HEK293 (cell line): ENCODE results near the gene WDR35.
A peak's percentile ranks its signal among the peaks of the same experiment; 100 is the strongest.

Source experiments
- CTCF ChIA-PET: fragments of 350-600 bp; formaldehyde crosslinking; extraction: SDS; loops from one replicate; lab custom pipeline; 2021; ENCODE audit warnings: antibody characterized with exemption; lab: Yijun Ruan, JAX
- POLR2A ChIA-PET: fragments of 300-600 bp; formaldehyde crosslinking; extraction: SDS; loops from one replicate; lab custom pipeline; 2020; ENCODE audit warnings: antibody characterized with exemption, inconsistent platforms; lab: Yijun Ruan, JAX
- H3K27ac ChIP-seq: fragments of 200-500 bp; sonication (Bioruptor generic); 2 replicates; pipeline ENCODE4 v1.5.1; 2014; ENCODE audit warnings: low read depth, low read length, control low read depth, inconsistent platforms; ENCODE audit errors: extremely low read depth
- H3K36me3 ChIP-seq, 2 experiments: fragments of 200-500 bp in 1 of 2; sonication (Bioruptor generic) in 1 of 2; 1 replicate in 1 of 2; 2 replicates in 1 of 2; pipeline ENCODE4 v1.5.1; 2014 to 2017; ENCODE audit warnings: inconsistent platforms in 2 of 2, low read length in 2 of 2; ENCODE audit not compliant: control insufficient read depth in 2 of 2, insufficient read depth in 1 of 2
- H3K4me1 ChIP-seq: fragments of 200-500 bp; sonication (Bioruptor generic); 2 replicates; pipeline ENCODE4 v1.5.1; 2014; ENCODE audit warnings: mild to moderate bottlenecking, low read length, inconsistent platforms; ENCODE audit not compliant: control insufficient read depth, insufficient read depth
- H3K4me3 ChIP-seq: 2 replicates; pipeline ENCODE4 v1.5.1; 2011; ENCODE audit warnings: low read depth, mild to moderate bottlenecking, control low read depth, low read length, moderate library complexity
- H3K9me3 ChIP-seq: fragments of 200-500 bp; sonication (Bioruptor generic); 2 replicates; pipeline ENCODE4 v1.5.1; 2014; ENCODE audit warnings: low read depth, low read length, inconsistent platforms; ENCODE audit not compliant: control insufficient read depth, insufficient read depth
- BCL6B ChIP-seq: fragments of 450-650 bp; formaldehyde crosslinking; IDR thresholded peaks from 2 replicates; pipeline ENCODE4 v1.5.1; 2017; ENCODE audit warnings: missing biosample characterization, missing genetic modification characterization
- GFI1B ChIP-seq: fragments of 450-650 bp; formaldehyde crosslinking; IDR thresholded peaks from 2 replicates; pipeline ENCODE4 v1.5.1; 2016; ENCODE audit warnings: missing biosample characterization, missing genetic modification characterization
- HIC1 ChIP-seq: fragments of 450-650 bp; formaldehyde crosslinking; IDR thresholded peaks from 2 replicates; pipeline ENCODE4 v1.5.1; 2016; ENCODE audit warnings: missing biosample characterization, missing genetic modification characterization
- HOXA7 ChIP-seq: sonication (generic); formaldehyde crosslinking; IDR thresholded peaks from 2 replicates; pipeline ENCODE4 v1.8.1; 2022; ENCODE audit warnings: missing genetic modification reagents, borderline replicate concordance
- MYNN ChIP-seq: fragments of 450-650 bp; formaldehyde crosslinking; IDR thresholded peaks from 2 replicates; pipeline ENCODE4 v1.5.1; 2016; ENCODE audit warnings: missing biosample characterization, missing genetic modification characterization, borderline replicate concordance
- PRDM10 ChIP-seq: fragments of 450-650 bp; formaldehyde crosslinking; IDR thresholded peaks from 2 replicates; pipeline ENCODE4 v1.5.1; 2016; ENCODE audit warnings: missing biosample characterization, missing genetic modification characterization
- ZBTB11 ChIP-seq: fragments of 450-650 bp; formaldehyde crosslinking; conservative IDR thresholded peaks from 2 replicates; pipeline ENCODE4 v1.5.1; 2016; ENCODE audit warnings: low read depth, missing biosample characterization, missing genetic modification characterization
- ZBTB6 ChIP-seq: fragments of 450-650 bp; formaldehyde crosslinking; IDR thresholded peaks from 2 replicates; pipeline ENCODE4 v1.5.1; 2017; ENCODE audit warnings: missing biosample characterization, missing genetic modification characterization
- ZFHX2 ChIP-seq: fragments of 450-650 bp; formaldehyde crosslinking; conservative IDR thresholded peaks from 2 replicates; pipeline ENCODE4 v1.5.1; 2016; ENCODE audit warnings: missing biosample characterization, missing genetic modification characterization
- ZIC2 ChIP-seq: fragments of 450-650 bp; formaldehyde crosslinking; IDR thresholded peaks from 2 replicates; pipeline ENCODE4 v1.5.1; 2016; ENCODE audit warnings: missing biosample characterization, missing genetic modification characterization
- ZNF2 ChIP-seq: fragments of 450-650 bp; formaldehyde crosslinking; IDR thresholded peaks from 2 replicates; pipeline ENCODE4 v1.5.1; 2016; ENCODE audit warnings: missing biosample characterization, missing genetic modification characterization
- ZNF24 ChIP-seq: fragments of 450-650 bp; formaldehyde crosslinking; IDR thresholded peaks from 2 replicates; pipeline ENCODE4 v1.5.1; 2016; ENCODE audit warnings: missing biosample characterization, missing genetic modification characterization
- ZNF26 ChIP-seq: fragments of 450-650 bp; formaldehyde crosslinking; IDR thresholded peaks from 2 replicates; pipeline ENCODE4 v1.5.1; 2016; ENCODE audit warnings: missing biosample characterization, missing genetic modification characterization
- ZNF292 ChIP-seq: fragments of 450-650 bp; formaldehyde crosslinking; IDR thresholded peaks from 2 replicates; pipeline ENCODE4 v1.5.1; 2016; ENCODE audit warnings: low read depth, missing biosample characterization, missing genetic modification characterization, borderline replicate concordance
- ZNF530 ChIP-seq: fragments of 450-650 bp; formaldehyde crosslinking; IDR thresholded peaks from 2 replicates; pipeline ENCODE4 v1.5.1; 2016; ENCODE audit warnings: low read depth, missing biosample characterization, missing genetic modification characterization
- ZNF548 ChIP-seq: fragments of 450-650 bp; formaldehyde crosslinking; IDR thresholded peaks from 2 replicates; pipeline ENCODE4 v1.5.1; 2016; ENCODE audit warnings: missing biosample characterization, missing genetic modification characterization
- ZNF596 ChIP-seq: fragments of 450-650 bp; IDR thresholded peaks from 2 replicates; pipeline ENCODE4 v1.5.0; 2018; ENCODE audit warnings: missing biosample characterization, mild to moderate bottlenecking, missing genetic modification characterization, moderate library complexity
- ZNF701 ChIP-seq: fragments of 450-650 bp; formaldehyde crosslinking; IDR thresholded peaks from 2 replicates; pipeline ENCODE4 v1.5.1; 2016; ENCODE audit warnings: missing biosample characterization, missing genetic modification characterization
- ZNF704 ChIP-seq: fragments of 450-650 bp; formaldehyde crosslinking; IDR thresholded peaks from 2 replicates; pipeline ENCODE4 v1.5.1; 2016; ENCODE audit warnings: missing biosample characterization, missing genetic modification characterization
- ZNF747 ChIP-seq: fragments of 450-650 bp; formaldehyde crosslinking; IDR thresholded peaks from 2 replicates; pipeline ENCODE4 v1.5.1; 2016; ENCODE audit warnings: missing biosample characterization, missing genetic modification characterization
- ZNF785 ChIP-seq: fragments of 450-650 bp; formaldehyde crosslinking; IDR thresholded peaks from 2 replicates; pipeline ENCODE4 v1.5.1; 2016; ENCODE audit warnings: missing biosample characterization, missing genetic modification characterization
- ZSCAN16 ChIP-seq: fragments of 450-650 bp; formaldehyde crosslinking; IDR thresholded peaks from 2 replicates; pipeline ENCODE4 v1.5.1; 2016; ENCODE audit warnings: missing biosample characterization, missing genetic modification characterization

The WDR35 gene

GRCh38 chr2:19989667-19990415 is at the start of gene WDR35:
Gene WDR35 (minus strand): TSS chr2:19990105. CDS start chr2:19990015, 90 bp downstream.
- H3K4me3 ChIP-seq, result peak within 1 kb of the TSS; percentile 56
- ChIA-PET POLR2A (interaction anchor here (0.6 to 1.2 kb wide), 8 partner anchors 8 to 880 kb away, joined by 3 to 11 read pairs (median 4); partner anchors contain the start of gene LAPTM4A), CTCF (interaction anchor here (0.5 to 0.6 kb wide), 2 partner anchors 190 to 1110 kb away, joined by 3 read pairs; no protein-coding TSS in a partner anchor)
- H3K4me1 ChIP-seq, result 0 out of 2 replicates have a peak, but pooled peaks cover 3% of the 10 kb centered on the region
- H3K36me3 ChIP-seq, result peaks cover 0 to 10% of the 10 kb centered on the region in 2 experiments; a peak in 1 of 3 replicates
- no peaks in the 10 kb centered on the region for H3K9me3 ChIP-seq
- H3K27ac ChIP-seq, result no peak within 1 kb of the TSS; the same call in 1 of the 2 replicates
- TF ChIP-seq ZNF785 (tag by site-specific recombination) (no peak), ZNF24 (no peak), PRDM10 (tag by site-specific recombination) (no peak), BCL6B (no peak), ZNF2 (0 out of 2 replicates have a peak, but pooled peaks have one; percentile 27), MYNN (tag by site-specific recombination) (peak; percentile 63; the same call in 1 of the 2 replicates), ZNF530 (tag by site-specific recombination) (no peak), ZNF548 (tag by site-specific recombination) (no peak), ZBTB11 (tag by site-specific recombination) (peak; percentile 64), ZNF26 (tag by site-specific recombination) (no peak), ZNF704 (tag by site-specific recombination) (no peak), ZFHX2 (peak; percentile 76), GFI1B (tag by site-specific recombination) (no peak), HOXA7 (CRISPR knock-in tag) (no peak), ZIC2 (tag by site-specific recombination) (no peak), ZBTB6 (tag by site-specific recombination) (no peak), HIC1 (tag by site-specific recombination) (peak; percentile 95), ZNF701 (tag by site-specific recombination) (no peak), ZNF292 (tag by site-specific recombination) (no peak), ZSCAN16 (tag by site-specific recombination) (no peak), ZNF747 (no peak), ZNF596 (no peak)
